PC-3 (cell line): ENCODE results near the gene ZNF333. TPM values are rescaled to one million over a fixed set of nuclear protein-coding genes. Genes with fewer than 3 reads are reported as not detected.

Experiments used
- ATAC-seq: fragments of 200-7000 bp; cut with Tn5 transposase; 2 replicates; pipeline ENCODE4 v1.9.1; 2020; ENCODE audit warnings: mild to moderate bottlenecking, moderate library complexity
- BruUV-seq: library from RNA; stranded (reverse); fragments of 400-500 nt; replicated peaks from 2 replicates; lab custom pipeline; 2021; lab: Mats Ljungman, UMichigan
- CTCF ChIA-PET: fragments of 300-600 bp; sonication (Branson Sonifier 250); formaldehyde crosslinking; loops from one replicate; lab custom pipeline; 2022; ENCODE audit warnings: antibody characterized with exemption; lab: Charles Lee
- POLR2A ChIA-PET: fragments of 300-600 bp; sonication (Branson Sonifier 250); formaldehyde crosslinking; loops from one replicate; lab custom pipeline; 2022; ENCODE audit warnings: antibody characterized with exemption; ENCODE audit not compliant: unreplicated experiment; lab: Charles Lee
- DNase-seq: peaks from one replicate; pipeline ENCODE4 v3.0.0-alpha.2; 2015
- H2AFZ ChIP-seq: fragments of 300-600 bp; sonication (generic); 2 replicates; pipeline ENCODE4 v1.6.0; 2016; ENCODE audit warnings: antibody characterized with exemption, low read length
- H3F3A ChIP-seq: fragments of 300-600 bp; sonication (generic); one replicate; pipeline ENCODE4 v1.6.0; 2017; ENCODE audit warnings: antibody characterized with exemption, low read length, control low read depth, mild to moderate bottlenecking; ENCODE audit not compliant: unreplicated experiment
- H3K27ac ChIP-seq: fragments of 300-600 bp; sonication (generic); 2 replicates; pipeline ENCODE4 v1.5.1; 2016; ENCODE audit warnings: mild to moderate bottlenecking, low read length
- H3K27me3 ChIP-seq: fragments of 300-600 bp; sonication (generic); 2 replicates; pipeline ENCODE4 v1.6.1; 2016; ENCODE audit warnings: low read length, mixed read lengths
- H3K36me3 ChIP-seq: fragments of 300-600 bp; sonication (generic); 2 replicates; pipeline ENCODE4 v1.6.1; 2016; ENCODE audit warnings: low read depth, mixed run types, low read length, mixed read lengths
- H3K4me1 ChIP-seq: fragments of 300-600 bp; sonication (generic); 2 replicates; pipeline ENCODE4 v1.5.1; 2016; ENCODE audit warnings: low read length; ENCODE audit not compliant: insufficient read depth
- H3K4me2 ChIP-seq: fragments of 300-600 bp; sonication (generic); 2 replicates; pipeline ENCODE4 v1.6.0; 2016; ENCODE audit warnings: low read length
- H3K4me3 ChIP-seq: fragments of 300-600 bp; sonication (generic); 2 replicates; pipeline ENCODE4 v1.5.1; 2016; ENCODE audit warnings: mild to moderate bottlenecking, low read length, mixed read lengths
- H3K79me2 ChIP-seq: fragments of 300-600 bp; sonication (generic); 2 replicates; pipeline ENCODE4 v1.6.1; 2017; ENCODE audit warnings: low read length, mixed read lengths
- H3K9ac ChIP-seq: fragments of 300-600 bp; sonication (generic); 2 replicates; pipeline ENCODE4 v1.6.0; 2016; ENCODE audit warnings: mild to moderate bottlenecking, low read length
- H3K9me2 ChIP-seq: fragments of 300-600 bp; sonication (generic); replicated peaks from 2 replicates; pipeline ENCODE4 v1.6.1; 2016; ENCODE audit warnings: mixed run types, low read length, mixed read lengths
- H3K9me3 ChIP-seq: fragments of 300-600 bp; sonication (generic); 2 replicates; pipeline ENCODE4 v1.6.1; 2016; ENCODE audit warnings: low read length, mixed read lengths
- H4K20me1 ChIP-seq: fragments of 300-600 bp; sonication (generic); 2 replicates; pipeline ENCODE4 v1.6.1; 2016; ENCODE audit warnings: low read length, mixed read lengths
- EZH2 ChIP-seq: fragments of 300-600 bp; sonication (generic); IDR thresholded peaks from one replicate; pipeline ENCODE4 v1.6.1; 2017; ENCODE audit warnings: antibody characterized with exemption, mild to moderate bottlenecking, low read length; ENCODE audit not compliant: unreplicated experiment
- EZH2phosphoT487 ChIP-seq: fragments of 300-600 bp; sonication (generic); IDR thresholded peaks from 2 replicates; pipeline ENCODE4 v1.6.1; 2018; ENCODE audit warnings: mild to moderate bottlenecking, antibody characterized with exemption, low read length, borderline replicate concordance
- intact Hi-C: fragments of 100-400 bp; cut with micrococcal nuclease; formaldehyde crosslinking; loops from 2 replicates; pipeline ENCODE4 v1.9.0; 2023
- total RNA-seq: library from RNA; depleted of rRNA; stranded (reverse); fragments of >200 nt; gene quantifications from 2 replicates; pipeline ENCODE4 v1.2.3, GENCODE V29; 2014
- TF ChIP-seq, protein P1 (sequence below): fragments of 300-600 bp; sonication (generic); conservative IDR thresholded peaks from 2 replicates; pipeline ENCODE4 v1.5.1; 2017; ENCODE audit warnings: antibody characterized with exemption, low read depth, mild to moderate bottlenecking, low read length

Gene ZNF333
- total RNA-seq, 1 experiment from 2014 or later = 6.2 TPM

DNA sequence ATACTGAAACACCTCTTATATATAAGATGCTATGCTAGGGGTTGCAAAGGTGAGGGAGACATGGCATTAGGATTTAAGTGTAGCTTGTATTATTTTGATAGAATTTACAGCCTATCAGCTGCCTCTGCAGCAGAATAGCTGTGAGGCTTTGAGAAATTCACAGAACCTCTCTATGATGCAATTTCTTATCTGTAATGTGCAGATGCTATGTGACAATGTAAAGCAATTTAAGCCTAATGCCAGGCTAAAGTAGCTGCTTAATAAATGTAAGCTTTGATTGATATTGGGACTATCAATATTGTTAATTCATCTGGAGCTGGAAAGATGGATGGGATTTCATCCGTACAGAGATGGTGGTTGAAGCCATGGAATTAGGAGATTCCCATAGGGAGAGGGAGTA lies 16.8 kb upstream of the ZNF333 start:
- ATAC-seq (no peak), DNase-seq (no peak)
- ChIA-PET POLR2A (interaction anchor here (0.5 kb wide), 1 partner anchor 97 kb away, joined by 3 read pairs; no protein-coding TSS in a partner anchor), CTCF (no interaction called here)
- Histone ChIP-seq H3K9me2 (no peaks in the 10 kb centered on the region), H3K4me2 (no peak overlapping the region), H3K27me3 (peaks cover 71% of the 10 kb centered on the region), H2AFZ (no peak overlapping the region), H3F3A (no peaks in the 10 kb centered on the region), H3K36me3 (no peaks in the 10 kb centered on the region), H3K4me1 (no peaks in the 10 kb centered on the region), H3K79me2 (no peaks in the 10 kb centered on the region), H3K9ac (no peak overlapping the region), H3K4me3 (no peak overlapping the region), H4K20me1 (no peaks in the 10 kb centered on the region), H3K9me3 (no peaks in the 10 kb centered on the region; the same call in 1 of the 2 replicates), H3K27ac (no peak overlapping the region)
- no TSS peak for BruUV-seq
- intact Hi-C loops = no loop called here
- no peak for TF ChIP-seq EZH2

DNA sequence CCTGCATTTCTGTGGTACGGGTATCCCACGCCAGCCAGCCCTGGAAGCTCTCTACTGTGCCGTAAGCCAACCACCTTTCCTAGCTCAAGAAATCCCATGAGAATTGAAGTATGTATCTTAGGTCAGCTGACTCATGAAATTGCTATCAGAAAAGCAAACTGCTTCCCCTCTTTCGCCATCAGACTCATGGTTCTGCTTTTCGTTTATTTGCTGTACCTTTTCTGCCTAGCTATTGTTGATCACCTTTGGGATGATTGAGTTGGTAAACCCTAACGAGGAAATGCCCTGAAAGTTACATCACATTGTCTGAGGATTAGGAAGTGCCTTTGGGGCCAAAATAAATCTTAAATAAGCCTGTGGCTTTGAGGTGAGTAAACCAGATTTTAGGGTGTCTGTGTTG lies 15.1 kb upstream of the ZNF333 start, which contains the start of gene ADGRE3:
ADGRE3 (minus strand) TSS at position 81 of the 400 bp plus-strand sequence; CDS start at position 7, 74 bp downstream.
- no peak for ATAC-seq
- TF ChIP-seq EZH2 (no peak), EZH2phosphoT487 (no peak)
- TF ChIP-seq, protein P1, sequence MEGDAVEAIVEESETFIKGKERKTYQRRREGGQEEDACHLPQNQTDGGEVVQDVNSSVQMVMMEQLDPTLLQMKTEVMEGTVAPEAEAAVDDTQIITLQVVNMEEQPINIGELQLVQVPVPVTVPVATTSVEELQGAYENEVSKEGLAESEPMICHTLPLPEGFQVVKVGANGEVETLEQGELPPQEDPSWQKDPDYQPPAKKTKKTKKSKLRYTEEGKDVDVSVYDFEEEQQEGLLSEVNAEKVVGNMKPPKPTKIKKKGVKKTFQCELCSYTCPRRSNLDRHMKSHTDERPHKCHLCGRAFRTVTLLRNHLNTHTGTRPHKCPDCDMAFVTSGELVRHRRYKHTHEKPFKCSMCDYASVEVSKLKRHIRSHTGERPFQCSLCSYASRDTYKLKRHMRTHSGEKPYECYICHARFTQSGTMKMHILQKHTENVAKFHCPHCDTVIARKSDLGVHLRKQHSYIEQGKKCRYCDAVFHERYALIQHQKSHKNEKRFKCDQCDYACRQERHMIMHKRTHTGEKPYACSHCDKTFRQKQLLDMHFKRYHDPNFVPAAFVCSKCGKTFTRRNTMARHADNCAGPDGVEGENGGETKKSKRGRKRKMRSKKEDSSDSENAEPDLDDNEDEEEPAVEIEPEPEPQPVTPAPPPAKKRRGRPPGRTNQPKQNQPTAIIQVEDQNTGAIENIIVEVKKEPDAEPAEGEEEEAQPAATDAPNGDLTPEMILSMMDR = no peak
- H3K9me2 ChIP-seq = no peaks in the 10 kb centered on the region
- no peaks in the 10 kb centered on the region for H4K20me1 ChIP-seq
- no peaks in the 10 kb centered on the region for H3K4me1 ChIP-seq
- H3K4me3 ChIP-seq = no peak within 1 kb of the TSS
- H3K9ac ChIP-seq = no peak within 1 kb of the TSS
- no peak for DNase-seq
- intact Hi-C loops = no loop called here
- no peak within 1 kb of the TSS for H2AFZ ChIP-seq
- no peaks in the 10 kb centered on the region; the same call in 1 of the 2 replicates for H3K9me3 ChIP-seq
- peaks cover 67% of the 10 kb centered on the region for H3K27me3 ChIP-seq
- H3K79me2 ChIP-seq = no peaks in the 10 kb centered on the region
- no peaks in the 10 kb centered on the region for H3F3A ChIP-seq
- ChIA-PET CTCF (no interaction called here), POLR2A (no interaction called here)
- H3K4me2 ChIP-seq = no peak within 1 kb of the TSS
- H3K36me3 ChIP-seq = no peaks in the 10 kb centered on the region
- no peak within 1 kb of the TSS for H3K27ac ChIP-seq
- BruUV-seq = no TSS peak

DNA sequence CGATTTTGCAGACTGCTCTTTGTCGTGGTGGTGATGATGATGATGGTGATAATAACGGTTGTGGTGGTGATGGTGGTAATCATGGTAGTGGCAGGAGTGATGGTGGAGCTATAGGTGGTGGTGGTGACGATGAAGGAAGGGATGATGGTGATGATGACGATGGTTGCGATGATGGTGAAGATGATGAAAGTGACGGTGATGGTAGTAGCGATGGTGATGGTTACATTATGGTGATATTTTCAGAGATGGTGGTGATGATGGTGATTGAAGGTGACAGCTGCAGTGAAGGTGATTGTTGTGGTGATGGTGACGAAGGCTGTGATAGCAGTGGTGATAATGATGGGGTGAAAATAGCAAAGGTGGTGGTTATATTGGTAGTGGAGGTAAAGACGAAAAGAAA lies 13.1 kb upstream of the ZNF333 start:
- Histone ChIP-seq H4K20me1 (no peaks in the 10 kb centered on the region), H3K36me3 (no peaks in the 10 kb centered on the region), H3K79me2 (no peaks in the 10 kb centered on the region), H2AFZ (no peak overlapping the region), H3K27ac (no peak overlapping the region), H3K4me1 (no peaks in the 10 kb centered on the region), H3K27me3 (peaks cover 48% of the 10 kb centered on the region), H3K9me2 (no peaks in the 10 kb centered on the region), H3K4me3 (no peak overlapping the region), H3F3A (no peaks in the 10 kb centered on the region), H3K4me2 (no peak overlapping the region), H3K9ac (no peak overlapping the region), H3K9me3 (no peaks in the 10 kb centered on the region; the same call in 1 of the 2 replicates)
- CTCF ChIA-PET = interaction anchor here (2.6 kb wide), 1 partner anchor 9 kb away, joined by 9 read pairs; no protein-coding TSS in a partner anchor
- POLR2A ChIA-PET = interaction anchor here (0.6 kb wide), 1 partner anchor 194 kb away, joined by 17 read pairs; no protein-coding TSS in a partner anchor
- no peak for DNase-seq
- ATAC-seq = no peak
- intact Hi-C loops = no loop called here
- TF ChIP-seq EZH2 = no peak
- no TSS peak for BruUV-seq
